HL-60 (cell line): ENCODE measurements around the gene MINPP1.

Experiments used
- DNase-seq, 2 experiments: peaks; one replicate each; pipeline ENCODE4 v3.0.0-alpha.2; 2010 to 2020; ENCODE audit warnings: low read depth in 1 of 2, low spot score in 1 of 2
- H3K27ac ChIP-seq: fragments of 250-450 bp; sonication (Bioruptor Pico); replicated peaks from 2 replicates; pipeline ENCODE4 v1.5.1; 2020; ENCODE audit warnings: mild to moderate bottlenecking, moderate library complexity
- H3K27me3 ChIP-seq: fragments of 250-450 bp; sonication (Bioruptor Pico); 2 replicates; pipeline ENCODE4 v1.5.1; 2021; ENCODE audit warnings: mild to moderate bottlenecking, moderate library complexity; ENCODE audit not compliant: insufficient read depth, poor library complexity, severe bottlenecking
- H3K4me3 ChIP-seq: replicated peaks from 2 replicates; pipeline ENCODE4 v1.5.1; 2011; ENCODE audit warnings: mild to moderate bottlenecking, control low read depth, low read length; ENCODE audit not compliant: insufficient read depth
- CTCF ChIP-seq: IDR thresholded peaks from one replicate; pipeline ENCODE4 v1.5.1; 2011; ENCODE audit warnings: low read length, control low read depth, inconsistent platforms; ENCODE audit not compliant: insufficient read depth
- GABPA ChIP-seq: IDR thresholded peaks from 2 replicates; pipeline ENCODE4 v1.6.1; 2012; ENCODE audit warnings: low read depth
- POLR2AphosphoS5 ChIP-seq: IDR thresholded peaks from 2 replicates; pipeline ENCODE4 v1.6.1; 2012; ENCODE audit warnings: low read depth
- REST ChIP-seq: IDR thresholded peaks from 2 replicates; pipeline ENCODE4 v1.6.1; 2012; ENCODE audit warnings: low read depth; ENCODE audit not compliant: insufficient replicate concordance
- SPI1 ChIP-seq: IDR thresholded peaks from 2 replicates; pipeline ENCODE4 v1.6.1; 2012; ENCODE audit warnings: low read depth, mild to moderate bottlenecking, borderline replicate concordance

Gene MINPP1

GRCh38 chr10:87550741-87551140, 46.0 kb downstream of the MINPP1 start:
- H3K27me3 ChIP-seq = no peaks in the 10 kb centered on the region
- no peak for TF ChIP-seq GABPA
- TF ChIP-seq SPI1 = no peak
- H3K27ac ChIP-seq = no peak overlapping the region
- no peak overlapping the region for H3K4me3 ChIP-seq
- DNase-seq = no peak

GRCh38 chr10:87551326-87551725, 46.6 kb downstream of the MINPP1 start:
- Histone ChIP-seq H3K4me3 (no peak overlapping the region), H3K27me3 (no peaks in the 10 kb centered on the region), H3K27ac (no peak overlapping the region)
- TF ChIP-seq POLR2AphosphoS5 = no peak
- TF ChIP-seq GABPA = no peak
- no peak for TF ChIP-seq REST
- TF ChIP-seq SPI1 = no peak
- TF ChIP-seq CTCF = no peak
- DNase-seq = no peak

GRCh38 chr10:87552248-87552929, 47.7 kb downstream of the MINPP1 start:
- no peak for TF ChIP-seq SPI1
- no peak for TF ChIP-seq GABPA
- TF ChIP-seq REST = no peak
- no peak for TF ChIP-seq POLR2AphosphoS5
- no peak for TF ChIP-seq CTCF
- Histone ChIP-seq H3K27ac (no peak overlapping the region), H3K27me3 (no peaks in the 10 kb centered on the region), H3K4me3 (no peak overlapping the region)
- no peak for DNase-seq

GRCh38 chr10:87557409-87557808, 52.7 kb downstream of the MINPP1 start:
- H3K27me3 ChIP-seq = no peaks in the 10 kb centered on the region
- no peak for DNase-seq
- H3K4me3 ChIP-seq = no peak overlapping the region
- no peak for TF ChIP-seq SPI1
- TF ChIP-seq GABPA = no peak
- no peak for TF ChIP-seq POLR2AphosphoS5
- TF ChIP-seq CTCF = no peak
- no peak for TF ChIP-seq REST
- H3K27ac ChIP-seq = no peak overlapping the region
